ENCODE results near the gene ARL5A.

- no peak for TF ChIP-seq TAF1 (IDR thresholded peaks at IDR 0.05; ENCODE audit: low read depth, low read length)
- TF ChIP-seq POLR2AphosphoS5 (IDR thresholded peaks at IDR 0.05; ENCODE audit: low read depth, low read length) = no peak
Observed at GRCh38 chr2:151853070-151853758, 25.0 kb upstream of the ARL5A start.

Data from GM12891 (cell line).